ENCODE data around the gene SIAH2. TPM values are rescaled to one million over a fixed set of nuclear protein-coding genes. Genes with fewer than 3 reads are reported as not detected.

Gene SIAH2
- total RNA-seq, 1 donor: 30.2 TPM

DNA sequence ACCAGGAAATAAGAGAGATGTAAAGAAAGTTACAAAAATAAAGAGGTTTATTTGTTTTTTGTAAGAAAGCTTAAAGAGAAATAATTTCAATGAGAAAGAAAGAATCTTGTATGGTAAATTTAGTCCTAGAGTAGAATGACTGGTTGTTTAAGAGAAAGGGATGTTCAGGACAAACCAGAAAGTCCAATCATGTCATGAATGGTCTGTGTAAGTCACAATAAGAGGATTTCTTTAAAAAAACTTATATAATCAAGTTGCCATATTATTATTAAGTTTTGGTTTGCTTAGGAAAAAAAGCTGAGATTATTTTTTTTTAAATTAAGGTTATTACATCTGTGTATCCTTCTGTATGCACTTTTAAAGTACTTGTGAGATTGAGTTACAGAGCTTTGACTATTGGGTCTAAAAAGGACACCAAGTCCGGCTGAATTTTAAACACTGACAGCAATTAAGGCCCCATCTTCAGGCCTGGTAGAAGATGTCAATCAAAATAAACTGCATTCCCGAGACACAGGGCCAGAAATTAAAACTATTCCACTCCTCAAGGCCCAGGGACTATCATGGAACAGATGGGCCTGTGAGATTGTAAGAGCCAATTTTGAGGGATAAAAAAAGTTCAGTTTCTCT, 71.4 kb downstream of the SIAH2 start:
- no peak overlapping the region for H3K4me3 ChIP-seq (ENCODE audit: low read depth, low read length)
- TF ChIP-seq, protein P1, sequence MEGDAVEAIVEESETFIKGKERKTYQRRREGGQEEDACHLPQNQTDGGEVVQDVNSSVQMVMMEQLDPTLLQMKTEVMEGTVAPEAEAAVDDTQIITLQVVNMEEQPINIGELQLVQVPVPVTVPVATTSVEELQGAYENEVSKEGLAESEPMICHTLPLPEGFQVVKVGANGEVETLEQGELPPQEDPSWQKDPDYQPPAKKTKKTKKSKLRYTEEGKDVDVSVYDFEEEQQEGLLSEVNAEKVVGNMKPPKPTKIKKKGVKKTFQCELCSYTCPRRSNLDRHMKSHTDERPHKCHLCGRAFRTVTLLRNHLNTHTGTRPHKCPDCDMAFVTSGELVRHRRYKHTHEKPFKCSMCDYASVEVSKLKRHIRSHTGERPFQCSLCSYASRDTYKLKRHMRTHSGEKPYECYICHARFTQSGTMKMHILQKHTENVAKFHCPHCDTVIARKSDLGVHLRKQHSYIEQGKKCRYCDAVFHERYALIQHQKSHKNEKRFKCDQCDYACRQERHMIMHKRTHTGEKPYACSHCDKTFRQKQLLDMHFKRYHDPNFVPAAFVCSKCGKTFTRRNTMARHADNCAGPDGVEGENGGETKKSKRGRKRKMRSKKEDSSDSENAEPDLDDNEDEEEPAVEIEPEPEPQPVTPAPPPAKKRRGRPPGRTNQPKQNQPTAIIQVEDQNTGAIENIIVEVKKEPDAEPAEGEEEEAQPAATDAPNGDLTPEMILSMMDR (IDR thresholded peaks at IDR 0.05; ENCODE audit: insufficient read depth, low read depth, low read length): no peak
- no peak for DNase-seq (ENCODE audit: low read depth)

Other genes starting within 250 kb of the SIAH2 start
- gene SERP1, start 216.7 kb downstream of the SIAH2 start, total RNA-seq: 151 and 176 TPM in 2 replicates
- 147 and 156 TPM in 2 replicates for gene EIF2A, start 216.4 kb downstream of the SIAH2 start, total RNA-seq
- 112 and 186 TPM in 2 replicates for gene SELENOT, start 159.8 kb downstream of the SIAH2 start, total RNA-seq
- gene ERICH6, start 59.2 kb downstream of the SIAH2 start, total RNA-seq: 0.32 and 0.43 TPM in 2 replicates
- not detected in 2 replicates for gene MINDY4B, start 142.3 kb upstream of the SIAH2 start, total RNA-seq
- gene CLRN1, start 209.6 kb upstream of the SIAH2 start, total RNA-seq: not detected in 2 replicates